Astrocyte (in vitro differentiated cells and primary cell): ENCODE results near the gene PRPF4. TPM values are rescaled to one million over a fixed set of nuclear protein-coding genes. Genes with fewer than 3 reads are reported as not detected.

Experiments
- DNase-seq: peaks from one replicate; pipeline ENCODE4 v3.0.0-alpha.2; 2010; ENCODE audit warnings: low read depth
- FAIRE-seq: peaks from 2 replicates; lab custom pipeline; 2011; peaks lifted over from hg19 to GRCh38; lab: Jason Lieb, UNC
- H2AFZ ChIP-seq: 2 replicates; pipeline ENCODE4 v1.6.0; 2012; ENCODE audit warnings: low read depth, low read length, inconsistent platforms
- H3K27ac ChIP-seq: 2 replicates; pipeline ENCODE4 v1.5.1; 2011; ENCODE audit warnings: low read depth, low read length, inconsistent platforms
- H3K27me3 ChIP-seq: 2 replicates; pipeline ENCODE4 v1.6.0; 2011; ENCODE audit warnings: low read length, inconsistent platforms; ENCODE audit not compliant: insufficient read depth
- H3K36me3 ChIP-seq: 2 replicates; pipeline ENCODE4 v1.5.1; 2011; ENCODE audit warnings: low read length, inconsistent platforms; ENCODE audit not compliant: insufficient read depth
- H3K4me1 ChIP-seq: 2 replicates; pipeline ENCODE4 v1.5.1; 2011; ENCODE audit warnings: low read length, inconsistent platforms; ENCODE audit not compliant: insufficient read depth
- H3K4me2 ChIP-seq: 2 replicates; pipeline ENCODE4 v1.6.0; 2012; ENCODE audit warnings: low read length, inconsistent platforms
- H3K4me3 ChIP-seq: 2 replicates; pipeline ENCODE4 v1.5.1; 2011; ENCODE audit warnings: low read depth, mild to moderate bottlenecking, low read length, inconsistent platforms; ENCODE audit not compliant: insufficient read depth
- H3K79me2 ChIP-seq: 2 replicates; pipeline ENCODE4 v1.6.0; 2012; ENCODE audit warnings: mild to moderate bottlenecking, low read length, inconsistent platforms; ENCODE audit not compliant: insufficient read depth
- H3K9ac ChIP-seq: 2 replicates; pipeline ENCODE4 v1.6.0; 2012; ENCODE audit warnings: mild to moderate bottlenecking, low read length, inconsistent platforms
- H3K9me3 ChIP-seq: 2 replicates; pipeline ENCODE4 v1.5.1; 2012; ENCODE audit warnings: low read depth, mild to moderate bottlenecking, low read length, inconsistent platforms; ENCODE audit not compliant: insufficient read depth
- H4K20me1 ChIP-seq: 2 replicates; pipeline ENCODE4 v1.6.0; 2012; ENCODE audit warnings: low read length, inconsistent platforms; ENCODE audit not compliant: insufficient read depth
- H3K27ac Mint-ChIP-seq: one replicate; pipeline ENCODE4 v1.8.0; 2021; ENCODE audit warnings: mild to moderate bottlenecking, mixed read lengths; ENCODE audit not compliant: unreplicated experiment
- H3K27me3 Mint-ChIP-seq: one replicate; pipeline ENCODE4 v1.8.0; 2021; ENCODE audit warnings: low read depth, mixed read lengths; ENCODE audit not compliant: unreplicated experiment
- H3K36me3 Mint-ChIP-seq: one replicate; pipeline ENCODE4 v1.8.0; 2021; ENCODE audit warnings: low read depth, mixed read lengths; ENCODE audit not compliant: unreplicated experiment
- H3K4me1 Mint-ChIP-seq: one replicate; pipeline ENCODE4 v1.8.0; 2021; ENCODE audit warnings: low read depth, mixed read lengths; ENCODE audit not compliant: unreplicated experiment
- H3K4me3 Mint-ChIP-seq: one replicate; pipeline ENCODE4 v1.8.0; 2021; ENCODE audit warnings: mild to moderate bottlenecking, moderate library complexity, mixed read lengths; ENCODE audit not compliant: unreplicated experiment
- H3K9me3 Mint-ChIP-seq: one replicate; pipeline ENCODE4 v1.8.0; 2021; ENCODE audit warnings: mild to moderate bottlenecking, mixed read lengths; ENCODE audit not compliant: unreplicated experiment
- EZH2 ChIP-seq: IDR thresholded peaks from 2 replicates; pipeline ENCODE4 v1.6.1; 2012; ENCODE audit warnings: mild to moderate bottlenecking, low read length, inconsistent platforms; ENCODE audit not compliant: insufficient read depth
- total RNA-seq: library from RNA; stranded (reverse); gene quantifications from 2 replicates; pipeline ENCODE4 v1.2.1, GENCODE V29; 2021
- TF ChIP-seq, protein P1 (sequence below): IDR thresholded peaks from 2 replicates; pipeline ENCODE4 v1.5.1; 2011; ENCODE audit warnings: low read depth, mild to moderate bottlenecking, inconsistent platforms, low read length, moderate library complexity; ENCODE audit not compliant: insufficient read depth

The PRPF4 gene
- total RNA-seq, 1 donor from 2014 or later, result 33.4 TPM

DNA sequence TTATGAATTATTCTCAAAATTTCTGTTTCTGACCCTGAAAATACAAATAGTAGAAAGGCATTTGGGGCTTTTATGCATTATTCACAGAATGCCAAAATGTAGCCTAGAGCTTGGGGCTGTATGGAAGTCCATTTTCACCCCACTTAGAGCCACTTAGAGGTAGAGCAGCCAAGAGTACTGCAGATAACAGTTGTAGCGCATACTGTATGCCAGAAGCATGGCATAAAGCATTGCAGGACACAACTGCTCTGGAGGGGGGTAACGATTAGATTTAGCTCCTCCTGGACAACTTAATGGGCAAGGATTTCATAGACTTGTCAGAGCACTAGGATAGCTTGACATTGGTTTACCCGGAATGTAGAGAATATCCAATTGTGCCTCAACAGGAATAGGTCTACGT is 38.4 kb upstream of the PRPF4 start:
- no peak overlapping the region for H2AFZ ChIP-seq
- H3K79me2 ChIP-seq, result peaks cover 5% of the 10 kb centered on the region
- no peak overlapping the region for H3K27ac Mint-ChIP-seq
- H4K20me1 ChIP-seq, result peaks cover 17% of the 10 kb centered on the region
- no peaks in the 10 kb centered on the region for H3K27me3 ChIP-seq
- no peaks in the 10 kb centered on the region for H3K27me3 Mint-ChIP-seq
- peaks cover 2% of the 10 kb centered on the region for H3K36me3 ChIP-seq
- no peaks in the 10 kb centered on the region for H3K36me3 Mint-ChIP-seq
- H3K4me1 Mint-ChIP-seq, result no peaks in the 10 kb centered on the region
- no peak overlapping the region for H3K4me3 ChIP-seq
- FAIRE-seq (no peak), DNase-seq (no peak)
- H3K27ac ChIP-seq, result no peak overlapping the region
- no peak overlapping the region for H3K4me3 Mint-ChIP-seq
- H3K9ac ChIP-seq, result no peak overlapping the region
- TF ChIP-seq EZH2, result no peak
- TF ChIP-seq, protein P1, sequence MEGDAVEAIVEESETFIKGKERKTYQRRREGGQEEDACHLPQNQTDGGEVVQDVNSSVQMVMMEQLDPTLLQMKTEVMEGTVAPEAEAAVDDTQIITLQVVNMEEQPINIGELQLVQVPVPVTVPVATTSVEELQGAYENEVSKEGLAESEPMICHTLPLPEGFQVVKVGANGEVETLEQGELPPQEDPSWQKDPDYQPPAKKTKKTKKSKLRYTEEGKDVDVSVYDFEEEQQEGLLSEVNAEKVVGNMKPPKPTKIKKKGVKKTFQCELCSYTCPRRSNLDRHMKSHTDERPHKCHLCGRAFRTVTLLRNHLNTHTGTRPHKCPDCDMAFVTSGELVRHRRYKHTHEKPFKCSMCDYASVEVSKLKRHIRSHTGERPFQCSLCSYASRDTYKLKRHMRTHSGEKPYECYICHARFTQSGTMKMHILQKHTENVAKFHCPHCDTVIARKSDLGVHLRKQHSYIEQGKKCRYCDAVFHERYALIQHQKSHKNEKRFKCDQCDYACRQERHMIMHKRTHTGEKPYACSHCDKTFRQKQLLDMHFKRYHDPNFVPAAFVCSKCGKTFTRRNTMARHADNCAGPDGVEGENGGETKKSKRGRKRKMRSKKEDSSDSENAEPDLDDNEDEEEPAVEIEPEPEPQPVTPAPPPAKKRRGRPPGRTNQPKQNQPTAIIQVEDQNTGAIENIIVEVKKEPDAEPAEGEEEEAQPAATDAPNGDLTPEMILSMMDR, result no peak
- H3K9me3 ChIP-seq, result no peaks in the 10 kb centered on the region
- no peaks in the 10 kb centered on the region for H3K9me3 Mint-ChIP-seq
- no peak overlapping the region for H3K4me2 ChIP-seq
- no peaks in the 10 kb centered on the region for H3K4me1 ChIP-seq

DNA sequence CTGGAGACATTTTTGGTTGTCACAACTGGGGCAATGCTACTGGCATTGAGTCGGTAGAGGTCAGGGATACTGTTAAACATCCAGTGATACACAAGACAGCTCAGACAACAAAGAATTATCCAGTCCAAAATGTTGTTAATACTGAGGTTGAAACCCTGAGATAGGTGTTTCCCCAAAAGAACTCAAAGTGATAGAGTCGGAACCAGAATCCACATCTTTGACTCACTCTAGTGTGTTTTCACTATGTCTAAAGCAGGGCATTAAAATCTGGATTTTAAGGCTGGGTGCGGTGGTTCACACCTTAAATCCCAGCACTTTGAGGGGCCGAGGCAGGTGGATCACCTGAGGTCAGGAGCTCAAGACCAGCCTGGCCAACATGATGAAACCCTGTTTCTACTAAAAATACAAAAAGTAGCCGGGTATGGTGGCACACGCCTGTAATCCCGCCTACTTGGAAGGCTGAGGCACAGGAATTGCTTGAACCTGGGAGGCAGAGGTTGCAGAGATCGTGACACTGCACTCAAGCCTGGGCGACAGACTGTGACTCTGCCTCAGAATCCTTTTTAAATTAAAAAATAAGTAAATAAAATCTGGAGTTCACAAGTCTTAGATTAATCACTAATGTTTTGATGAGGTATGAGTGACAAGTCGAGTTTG is 37.1 kb upstream of the PRPF4 start:
- H4K20me1 ChIP-seq, result peaks cover 22% of the 10 kb centered on the region
- Mint-ChIP-seq H3K36me3 (no peaks in the 10 kb centered on the region), H3K9me3 (no peaks in the 10 kb centered on the region), H3K27me3 (no peaks in the 10 kb centered on the region), H3K4me3 (no peak overlapping the region), H3K27ac (no peak overlapping the region), H3K4me1 (no peaks in the 10 kb centered on the region)
- no peak overlapping the region for H2AFZ ChIP-seq
- H3K9me3 ChIP-seq, result no peaks in the 10 kb centered on the region
- no peaks in the 10 kb centered on the region for H3K4me1 ChIP-seq
- peaks cover 8% of the 10 kb centered on the region for H3K79me2 ChIP-seq
- H3K4me3 ChIP-seq, result no peak overlapping the region
- TF ChIP-seq, protein P1, result no peak
- TF ChIP-seq EZH2, result no peak
- H3K27me3 ChIP-seq, result no peaks in the 10 kb centered on the region
- H3K4me2 ChIP-seq, result no peak overlapping the region
- peaks cover 2% of the 10 kb centered on the region for H3K36me3 ChIP-seq
- H3K9ac ChIP-seq, result no peak overlapping the region
- DNase-seq, result no peak
- FAIRE-seq, result no peak
- H3K27ac ChIP-seq, result no peak overlapping the region

DNA sequence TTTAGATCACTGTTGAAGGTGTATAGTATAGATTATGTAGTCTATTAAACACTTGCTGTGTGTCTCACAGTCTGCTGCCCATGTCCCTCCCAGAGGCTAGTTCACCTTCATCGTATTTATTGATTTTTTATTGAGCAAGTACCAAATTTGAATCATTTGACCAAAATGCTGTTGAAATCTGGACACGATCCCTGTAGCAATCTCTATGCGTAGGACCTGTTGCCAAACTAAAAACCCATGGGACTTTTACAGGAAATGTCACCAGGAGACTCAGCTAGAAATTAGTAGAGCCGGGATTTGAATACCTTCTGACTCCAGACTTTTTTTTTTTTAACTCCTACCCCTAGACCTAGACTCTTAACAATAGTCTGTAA is 36.6 kb upstream of the PRPF4 start:
- no peak overlapping the region for H3K9ac ChIP-seq
- no peak overlapping the region for H3K4me2 ChIP-seq
- Mint-ChIP-seq H3K27me3 (no peaks in the 10 kb centered on the region), H3K36me3 (no peaks in the 10 kb centered on the region), H3K4me3 (no peak overlapping the region), H3K27ac (no peak overlapping the region), H3K4me1 (no peaks in the 10 kb centered on the region), H3K9me3 (no peaks in the 10 kb centered on the region)
- peaks cover 20% of the 10 kb centered on the region for H4K20me1 ChIP-seq
- H3K27me3 ChIP-seq, result no peaks in the 10 kb centered on the region
- H3K4me3 ChIP-seq, result no peak overlapping the region
- no peak overlapping the region for H2AFZ ChIP-seq
- H3K36me3 ChIP-seq, result peaks cover 2% of the 10 kb centered on the region
- DNase-seq (no peak), FAIRE-seq (no peak)
- no peaks in the 10 kb centered on the region for H3K4me1 ChIP-seq
- no peak overlapping the region for H3K27ac ChIP-seq
- H3K79me2 ChIP-seq, result peaks cover 10% of the 10 kb centered on the region
- TF ChIP-seq, protein P1, result no peak
- TF ChIP-seq EZH2, result no peak
- H3K9me3 ChIP-seq, result no peaks in the 10 kb centered on the region
